A375 (cell line): ENCODE measurements around the gene CCR6. TPM values are rescaled to one million over a fixed set of nuclear protein-coding genes. Genes with fewer than 3 reads are reported as not detected.

Experiments
- total RNA-seq: library from RNA; depleted of rRNA; stranded (reverse); fragments of >200 nt; shearing (Covaris generic); gene quantifications from 2 replicates; pipeline ENCODE4 v1.2.3, GENCODE V29; 2014; rRNA removed

The CCR6 gene
- total RNA-seq = not detected in 2 replicates

DNA sequence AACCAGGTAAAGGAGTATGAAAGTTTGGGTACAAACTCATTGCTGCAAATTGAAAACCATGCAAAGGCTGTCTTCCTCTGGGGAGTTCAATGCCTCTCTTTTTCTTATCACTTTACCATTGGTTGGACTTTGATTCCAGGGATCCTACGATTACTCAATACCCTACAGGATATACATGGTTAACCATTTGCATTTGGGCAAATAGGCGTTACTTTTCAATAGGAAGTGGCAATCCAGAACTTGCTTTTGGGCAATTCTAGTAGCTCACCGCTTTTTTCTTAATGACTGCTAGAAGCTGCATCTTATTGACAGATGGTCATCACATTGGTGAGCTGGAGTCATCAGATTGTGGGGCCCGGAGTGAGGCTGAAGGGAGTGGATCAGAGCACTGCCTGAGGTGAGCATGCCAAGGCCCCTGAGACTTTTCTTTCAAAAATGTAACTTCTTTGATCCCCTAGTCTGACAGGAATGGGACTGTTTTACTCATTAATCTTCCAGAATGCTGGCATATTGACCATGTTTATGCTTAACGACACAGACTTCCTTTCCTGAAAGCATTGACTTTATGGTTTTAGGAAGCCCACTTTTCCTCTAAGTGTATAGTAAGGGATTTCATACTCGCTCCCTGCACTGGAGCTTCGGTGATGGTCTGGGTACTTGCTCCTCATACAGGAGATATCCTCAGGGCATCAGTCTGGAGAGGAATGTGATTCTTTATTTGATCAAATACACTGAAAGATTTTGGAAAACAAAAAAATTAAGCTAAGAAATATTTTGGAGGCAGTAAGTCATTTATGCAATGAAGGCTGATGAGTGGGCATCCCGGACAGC is at the start of gene CCR6:
Gene CCR6, plus strand, starts transcription at position 270 of the 831 bp plus-strand sequence. CDS start 13,039 bp downstream, outside the sequence.

GRCh38 chr6:167157863-167158262 is 35.0 kb downstream of the CCR6 start, which contains the start of gene GPR31:
Gene GPR31 (minus strand): TSS chr6:167157980. CDS start chr6:167157831, 149 bp downstream.

Other genes starting within 250 kb of the CCR6 start
- gene RNASET2, start 166.5 kb upstream of the CCR6 start, total RNA-seq = 16.6 and 21.7 TPM in 2 replicates
- 16.6 and 18.3 TPM in 2 replicates for gene CEP43, start 123.7 kb upstream of the CCR6 start, total RNA-seq
- gene GPR31, start 34.9 kb downstream of the CCR6 start, total RNA-seq = not detected in 2 replicates
- not detected in 2 replicates for gene UNC93A, start 168.2 kb downstream of the CCR6 start, total RNA-seq
- not detected in 2 replicates for gene TTLL2, start 202.0 kb downstream of the CCR6 start, total RNA-seq